ELR (cell line): Measurements from ENCODE around the gene NOX4.
"Not testable (repeated sequence)": the region's sequence is repeated elsewhere in the genome, so short reads cannot be mapped to it uniquely, and the experiment has no call there.

ENCODE experiments used
- DNase-seq: peaks from one replicate; pipeline ENCODE4 v3.0.0-alpha.2; 2015; ENCODE audit warnings: low read depth

Gene NOX4

DNA sequence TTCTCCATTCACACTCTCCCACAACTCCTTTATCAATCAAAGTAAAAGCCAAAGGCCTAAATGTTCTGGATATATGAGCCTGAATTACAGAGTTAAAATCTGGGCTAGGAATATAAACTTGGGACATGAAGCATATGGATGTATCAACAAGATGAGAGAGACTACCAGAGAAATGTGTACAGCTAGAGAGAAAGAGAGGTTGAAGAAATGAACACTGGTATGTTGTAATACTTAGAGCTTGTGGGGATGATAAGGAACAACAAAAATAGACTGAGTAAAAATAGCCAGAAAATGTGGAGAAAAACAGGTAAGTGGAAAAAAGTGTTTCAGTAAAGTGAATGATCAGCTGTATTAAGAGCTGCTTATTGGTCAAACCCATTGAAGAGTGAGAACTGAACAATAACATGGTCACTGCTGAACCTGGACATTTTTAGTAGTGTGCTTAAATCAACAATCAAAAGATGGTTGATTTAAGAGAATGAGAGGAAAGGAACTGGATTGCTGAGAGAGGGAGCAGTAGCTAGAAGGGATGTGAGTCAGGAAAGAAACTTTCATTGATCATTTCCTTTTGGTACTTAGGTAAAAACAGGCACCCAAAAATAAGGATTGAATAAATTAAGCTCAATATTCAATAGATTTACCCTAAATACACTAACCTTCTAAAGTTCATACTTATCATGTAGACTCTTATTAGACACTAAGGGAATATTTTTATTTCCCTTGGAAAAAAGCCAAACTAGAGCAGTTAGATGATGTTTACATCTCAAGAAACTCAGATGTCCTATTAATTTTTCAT, 111.0 kb downstream of the NOX4 start:
- DNase-seq, result peak; percentile 57

DNA sequence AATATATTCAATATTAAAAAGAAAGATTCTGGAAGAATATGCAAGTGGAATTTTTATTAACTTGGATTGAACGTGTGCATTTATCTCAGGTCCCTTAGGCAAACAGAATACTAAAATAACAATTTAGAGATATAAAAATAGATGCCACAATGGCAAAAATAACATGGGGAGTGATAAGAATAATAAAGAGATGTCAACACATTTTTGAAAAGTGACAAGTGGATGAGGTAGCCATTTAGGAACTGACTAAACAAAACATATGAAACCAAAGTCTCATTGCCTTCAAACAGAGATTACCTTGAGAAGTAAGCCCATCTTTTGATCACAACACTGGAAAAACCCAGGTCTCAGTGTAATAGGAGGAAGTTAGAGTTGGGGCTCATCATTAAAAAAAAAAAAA, 112.2 kb downstream of the NOX4 start:
- DNase-seq, result not testable (repeated sequence)

DNA sequence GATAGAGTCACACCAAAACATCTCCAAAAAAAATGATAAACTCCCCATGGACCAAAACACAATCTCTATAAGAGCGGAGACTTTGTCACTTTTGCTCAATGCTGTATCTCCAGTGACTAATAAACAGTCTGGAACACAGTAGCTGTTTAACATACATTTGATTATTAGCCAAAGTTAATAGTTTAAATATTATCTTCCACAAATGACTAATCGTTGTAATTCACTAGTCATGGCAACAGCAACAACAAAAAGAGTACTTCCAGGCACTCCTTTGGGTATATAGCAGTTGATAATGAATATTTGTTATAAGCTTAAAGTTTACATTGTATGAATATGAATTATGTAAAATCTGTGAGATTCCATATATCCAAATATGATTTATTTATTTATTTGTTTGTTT, 121.8 kb downstream of the NOX4 start:
- not testable (repeated sequence) for DNase-seq

DNA sequence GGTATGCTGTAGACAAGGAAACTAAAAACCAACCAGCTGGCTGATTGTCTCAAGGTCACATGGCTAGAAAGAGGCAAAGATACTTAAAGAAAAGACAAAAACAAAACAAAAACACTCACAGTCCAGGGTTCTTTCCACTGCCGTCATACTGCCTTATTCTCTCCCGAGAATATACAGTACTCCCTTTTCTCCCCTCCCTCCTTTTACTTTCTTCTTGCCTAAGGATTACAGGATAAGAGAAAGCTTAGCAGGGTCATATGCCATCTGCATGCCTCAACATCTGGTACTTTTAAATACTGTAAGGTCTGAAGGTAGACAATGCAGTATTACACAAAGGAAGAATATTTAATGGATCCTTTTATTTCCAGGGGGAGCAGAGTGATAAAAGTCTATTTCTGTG, 126.3 kb downstream of the NOX4 start:
- not testable (repeated sequence) for DNase-seq

DNA sequence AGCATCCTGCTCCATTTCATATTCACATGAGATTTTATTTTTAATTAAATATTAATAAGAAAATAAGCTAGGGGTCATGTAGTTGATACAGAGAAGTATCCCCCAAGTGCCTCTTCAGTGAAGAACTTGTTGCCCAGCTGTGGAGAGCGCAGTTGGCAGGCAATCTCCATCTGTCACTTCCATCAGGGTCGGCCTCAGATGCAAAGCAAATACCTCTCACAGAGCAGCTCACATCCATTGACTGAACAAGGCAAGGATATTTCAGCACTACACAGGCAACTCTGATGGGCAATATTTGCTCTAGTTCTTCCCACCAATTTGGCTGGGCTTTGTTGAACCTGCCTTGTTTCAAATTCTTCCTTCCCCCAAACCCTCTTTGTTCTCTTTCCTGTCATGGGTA, 129.4 kb downstream of the NOX4 start:
- DNase-seq, result no peak

DNA sequence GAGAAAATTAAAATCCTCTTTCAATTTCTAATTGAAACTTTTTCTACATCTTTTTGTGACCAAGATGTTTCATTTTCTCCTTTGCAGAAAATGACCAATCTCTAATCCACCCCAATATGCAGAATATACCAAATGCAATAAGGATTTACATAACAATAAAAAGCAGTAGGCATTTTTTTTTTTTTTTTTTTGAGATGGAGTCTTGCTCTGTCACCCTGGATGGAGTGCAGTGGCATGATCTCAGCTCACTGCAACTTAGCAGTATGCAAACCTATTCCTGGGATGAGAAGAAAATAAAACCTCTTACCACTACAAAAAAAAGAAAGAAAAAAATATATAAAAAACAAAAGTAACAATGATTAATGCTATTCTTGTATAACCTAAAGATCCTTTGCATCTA, 132.0 kb downstream of the NOX4 start:
- DNase-seq, result not testable (repeated sequence)

DNA sequence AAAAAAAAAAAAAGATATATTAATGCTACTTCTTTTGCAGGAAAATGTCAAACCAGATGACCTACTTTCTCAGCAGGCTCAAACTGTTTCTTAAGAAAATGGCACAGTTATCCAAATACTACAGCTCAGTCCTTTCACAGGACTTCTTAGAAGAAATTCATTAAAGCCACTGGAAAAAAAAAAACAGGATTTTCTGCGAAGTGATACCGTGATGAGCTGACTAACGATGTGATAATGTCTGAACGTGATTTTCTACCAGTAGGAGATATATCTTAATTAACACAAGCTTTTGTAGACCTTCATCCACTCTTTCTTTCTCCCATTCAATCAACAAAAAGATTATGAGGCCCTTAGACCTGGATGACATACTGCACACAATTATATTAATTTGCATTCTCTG, 132.4 kb downstream of the NOX4 start:
- no peak for DNase-seq

DNA sequence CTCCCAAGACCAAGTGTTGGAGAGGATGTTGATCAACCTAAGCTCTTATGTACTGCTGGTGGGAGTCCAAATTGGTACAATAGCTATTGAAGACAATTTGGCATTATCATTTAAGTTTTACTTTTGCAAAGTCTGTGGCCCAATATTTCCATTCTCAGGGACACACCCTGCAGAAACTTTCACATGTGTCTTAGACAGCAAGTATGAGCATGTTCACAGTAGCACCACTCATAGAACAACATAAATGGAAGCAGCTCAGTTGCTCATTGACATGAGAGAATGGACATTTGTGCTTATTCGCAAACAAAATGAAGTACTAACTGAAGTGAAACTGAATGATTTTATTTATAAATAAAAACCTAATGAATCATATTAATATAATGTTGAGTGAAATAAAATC, 135.5 kb downstream of the NOX4 start:
- DNase-seq, result no peak

DNA sequence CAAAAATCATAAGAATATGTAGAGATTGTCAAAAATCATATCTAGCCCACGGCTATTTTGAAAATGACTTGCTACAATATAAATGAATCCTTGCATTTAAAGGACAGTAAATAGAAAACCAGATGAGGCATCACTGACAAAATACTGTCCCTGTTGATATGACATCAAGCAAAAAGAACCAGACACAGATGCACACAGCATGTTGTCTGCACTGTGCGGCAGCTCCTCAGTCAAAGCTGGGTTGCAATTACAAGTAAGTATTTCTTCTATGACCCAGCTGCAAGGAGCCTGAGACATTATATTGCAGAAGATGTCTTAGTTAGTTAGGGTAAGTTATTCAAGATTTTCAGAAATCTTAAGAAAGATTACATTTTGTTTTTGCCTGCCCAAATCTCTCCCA, 136.7 kb downstream of the NOX4 start:
- DNase-seq, result not testable (repeated sequence)

DNA sequence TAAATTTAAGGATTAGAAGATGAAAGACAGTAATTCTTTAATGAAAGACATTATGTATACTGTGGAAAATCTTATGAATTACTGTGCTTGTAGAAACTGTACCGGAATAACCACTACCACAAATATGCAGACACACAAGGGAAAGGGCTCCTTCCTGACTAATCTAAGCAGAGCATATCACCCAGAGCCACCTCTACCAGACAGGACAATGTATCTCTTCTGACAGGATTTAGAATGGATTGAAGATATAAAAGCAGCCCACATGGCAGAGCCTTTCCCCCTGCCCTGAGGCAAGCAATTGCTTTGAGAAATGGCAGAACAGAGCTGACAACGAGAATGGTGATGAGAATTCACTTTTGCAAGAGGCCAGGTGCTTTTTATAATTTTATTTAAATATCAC, 144.1 kb downstream of the NOX4 start:
- DNase-seq, result no peak

DNA sequence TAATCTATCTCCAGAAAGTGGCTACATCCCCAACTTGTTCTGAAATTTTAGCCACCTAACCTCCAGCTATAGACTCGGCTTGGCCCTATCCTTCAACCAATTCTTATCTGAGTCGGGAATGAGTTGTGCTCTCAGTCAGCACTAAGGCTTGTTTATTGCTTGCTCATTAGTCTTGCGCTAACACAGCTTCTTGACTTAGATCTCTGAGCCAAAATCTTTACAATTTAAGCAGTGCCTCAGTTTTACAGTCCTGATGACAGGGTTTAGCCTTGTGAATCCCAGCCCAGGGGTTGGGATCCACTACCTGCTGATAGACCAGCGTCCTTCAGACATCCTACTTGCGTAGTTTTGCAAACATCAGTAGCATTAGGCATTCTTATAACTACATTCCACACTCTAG, 144.6 kb downstream of the NOX4 start:
- DNase-seq, result no peak

DNA sequence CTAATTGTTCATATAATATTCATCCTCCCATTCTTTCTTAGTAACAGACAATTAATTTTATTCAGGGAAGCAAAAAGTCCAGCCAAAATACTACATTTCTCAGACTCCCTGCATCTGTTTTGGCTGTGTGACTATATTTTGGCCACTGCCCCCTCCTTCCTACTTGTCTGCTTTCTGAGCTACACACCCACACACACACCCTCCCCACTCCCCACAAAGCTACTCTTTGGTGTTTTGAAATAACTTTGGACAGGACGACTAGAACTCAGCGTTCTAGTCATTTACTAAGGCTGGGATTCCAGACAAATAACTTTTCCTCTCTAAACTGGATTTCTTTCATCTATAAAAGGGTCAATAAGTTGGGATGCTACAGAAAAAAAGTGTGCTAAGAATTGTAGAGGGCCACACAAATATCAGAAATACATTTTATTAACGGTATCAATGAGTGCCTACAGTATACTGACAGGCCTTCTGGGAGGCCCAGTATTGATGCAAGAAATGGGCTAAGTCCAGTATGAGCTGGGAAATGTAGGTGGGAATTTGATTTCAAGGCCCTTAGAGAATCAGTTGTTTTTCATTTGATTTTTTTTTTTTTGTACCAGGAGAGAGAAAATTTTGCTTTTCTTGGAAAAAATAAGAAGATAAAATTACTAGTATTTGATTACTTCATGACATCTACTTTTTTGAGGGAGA, 148.1 kb downstream of the NOX4 start:
- DNase-seq, result not testable (repeated sequence)

DNA sequence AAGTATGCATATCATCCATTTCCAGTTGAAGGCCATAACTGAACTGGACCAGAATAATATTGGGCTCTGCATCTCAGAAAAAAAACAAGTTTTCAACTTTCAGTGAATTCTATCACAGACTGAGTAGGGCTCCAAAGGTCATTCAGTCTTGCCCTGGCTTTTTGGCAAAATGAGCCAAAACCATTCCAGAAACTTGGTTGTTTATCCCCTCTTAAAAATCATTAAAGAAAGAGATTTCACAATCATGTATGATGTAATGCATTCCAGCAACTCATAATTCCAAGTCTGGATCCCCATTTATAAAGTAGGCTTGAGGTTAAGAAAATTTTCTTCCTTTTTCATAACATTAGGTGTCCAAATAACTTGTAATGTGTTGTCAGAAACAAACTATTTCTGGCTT, 150.7 kb downstream of the NOX4 start:
- DNase-seq, result peak; percentile 8

DNA sequence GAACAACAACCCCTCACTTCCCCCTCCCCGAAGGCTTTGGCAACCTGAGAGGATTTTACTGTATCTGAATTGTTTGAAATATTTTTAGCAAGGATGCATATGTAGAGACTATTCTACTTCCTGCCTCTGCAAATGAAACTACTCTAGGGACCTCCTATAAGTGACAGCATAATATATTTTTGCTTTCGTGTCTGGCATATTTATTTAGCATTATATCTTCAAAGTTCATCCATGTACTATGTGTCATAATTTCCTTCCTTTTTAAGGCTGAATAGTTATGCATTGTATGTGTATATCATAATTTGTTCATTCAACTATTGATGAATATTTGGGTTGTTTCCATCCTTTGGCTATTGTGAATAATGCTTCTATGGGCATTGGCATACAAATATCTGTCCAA, 153.1 kb downstream of the NOX4 start:
- not testable (repeated sequence) for DNase-seq

DNA sequence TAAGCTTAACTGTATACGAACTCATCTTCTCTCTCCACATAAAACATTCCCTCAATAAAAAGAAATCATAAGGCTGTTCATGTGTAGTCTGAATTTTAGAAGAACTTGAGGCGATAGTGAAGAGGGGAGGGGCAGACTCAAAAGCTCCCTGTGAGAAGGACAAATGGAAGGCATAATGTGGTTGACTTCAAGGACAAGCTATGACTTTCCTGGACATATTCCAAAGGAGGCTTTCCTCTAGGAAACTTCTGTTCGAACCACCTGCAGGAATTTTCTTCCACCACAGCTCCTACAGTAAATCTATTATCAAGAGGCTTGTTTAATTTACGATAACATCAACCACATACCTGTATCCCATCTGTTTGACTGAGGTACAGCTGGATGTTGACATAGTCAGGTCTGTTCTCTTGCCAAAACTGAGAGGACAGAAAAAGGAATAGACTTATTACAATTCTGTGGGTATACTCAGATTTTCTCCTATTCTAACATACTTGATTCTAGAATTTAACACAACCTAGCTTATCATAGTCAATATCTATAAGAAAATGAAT, 154.0 kb downstream of the NOX4 start:
- not testable (repeated sequence) for DNase-seq

DNA sequence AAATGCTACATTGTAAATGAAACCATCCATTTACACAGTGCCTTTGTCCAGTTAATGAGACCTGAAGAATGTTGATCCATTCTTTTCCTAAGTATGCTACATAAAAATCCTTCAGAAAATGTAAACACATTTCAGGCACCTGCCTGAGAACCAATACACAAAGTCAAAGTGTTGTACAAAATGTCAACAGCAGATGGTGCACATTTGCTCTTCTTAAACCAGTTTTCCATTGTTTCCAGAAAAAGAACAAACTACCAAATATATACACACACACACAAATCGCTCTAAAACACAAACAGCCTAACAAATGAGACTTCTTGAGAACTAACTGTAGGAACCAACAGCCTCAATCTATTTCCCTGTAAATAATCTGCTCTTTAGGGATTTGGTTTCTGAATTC, 157.5 kb downstream of the NOX4 start:
- DNase-seq, result peak; percentile 60

DNA sequence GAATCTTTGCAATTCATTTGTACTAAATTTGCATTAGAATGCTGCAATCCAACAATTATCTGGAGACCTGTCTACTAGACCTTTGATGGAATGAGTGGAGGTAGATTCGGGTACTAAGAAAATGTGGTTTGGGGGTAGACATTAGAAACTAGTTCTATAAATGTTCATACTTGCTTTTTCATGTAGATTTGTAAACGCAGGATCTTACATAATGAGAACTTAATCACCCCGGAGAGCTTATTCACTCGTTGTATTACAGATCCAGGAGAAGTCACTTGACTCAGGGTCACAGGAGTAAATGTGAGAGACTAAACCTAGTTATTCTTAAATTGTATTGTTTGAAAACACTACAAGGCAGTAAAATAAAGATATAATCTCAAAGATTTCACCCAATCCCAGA, 159.2 kb downstream of the NOX4 start:
- not testable (repeated sequence) for DNase-seq

DNA sequence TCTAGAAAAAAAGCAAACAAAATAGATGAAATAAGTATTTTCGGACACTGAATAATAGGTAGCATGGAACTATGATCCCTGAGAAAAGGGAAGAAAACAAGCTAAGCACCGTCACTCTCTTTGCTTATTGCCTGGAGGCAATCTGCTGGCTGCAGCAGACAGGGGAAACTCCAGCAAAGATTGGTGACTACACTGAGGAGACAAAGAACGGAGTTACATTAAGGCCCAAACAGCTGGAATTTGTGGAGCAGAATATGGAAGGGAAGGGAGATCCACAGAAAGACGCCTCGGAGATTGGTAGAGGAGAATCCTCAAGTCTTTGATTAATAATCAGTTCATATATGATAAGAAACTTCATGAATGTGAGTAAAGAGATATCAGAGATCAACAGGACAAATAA, 163.3 kb downstream of the NOX4 start:
- no peak for DNase-seq

DNA sequence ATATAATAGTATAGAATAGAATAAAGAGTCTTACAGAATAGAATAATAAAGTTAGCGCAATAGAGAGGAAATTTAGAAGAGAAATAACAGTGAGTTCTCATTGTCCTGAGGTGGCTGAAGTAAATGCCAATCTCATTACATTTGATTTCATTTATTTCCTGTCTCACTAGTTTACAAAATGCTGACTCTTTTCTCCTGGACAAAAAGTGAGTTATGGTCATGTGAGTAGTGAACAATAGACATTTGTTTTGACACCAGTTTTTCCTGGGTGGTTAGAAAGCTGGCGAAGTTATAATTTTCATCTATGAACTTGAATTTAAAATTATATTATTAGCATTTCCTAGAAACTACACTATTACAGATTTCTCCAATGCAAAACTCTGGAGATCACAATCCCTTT, 169.8 kb downstream of the NOX4 start:
- DNase-seq, result no peak

DNA sequence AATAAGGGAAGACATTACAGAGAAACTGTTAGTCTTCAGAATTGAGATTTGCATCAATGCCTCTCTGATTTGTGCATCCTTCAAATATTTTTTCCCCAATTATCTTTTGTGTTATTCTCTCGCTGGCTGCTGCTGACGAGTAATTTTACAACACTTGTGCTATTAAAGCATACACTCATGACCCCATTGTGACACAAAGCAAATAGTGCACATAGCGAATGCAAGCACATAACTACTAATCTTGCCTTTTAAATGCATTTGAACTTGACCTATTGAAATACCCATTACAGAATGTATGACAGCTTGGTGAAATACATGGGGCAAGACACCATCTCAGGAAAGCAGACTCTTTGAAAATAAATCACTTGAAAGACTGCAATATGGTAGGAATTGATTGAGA, 180.6 kb downstream of the NOX4 start:
- DNase-seq, result not testable (repeated sequence)

DNA sequence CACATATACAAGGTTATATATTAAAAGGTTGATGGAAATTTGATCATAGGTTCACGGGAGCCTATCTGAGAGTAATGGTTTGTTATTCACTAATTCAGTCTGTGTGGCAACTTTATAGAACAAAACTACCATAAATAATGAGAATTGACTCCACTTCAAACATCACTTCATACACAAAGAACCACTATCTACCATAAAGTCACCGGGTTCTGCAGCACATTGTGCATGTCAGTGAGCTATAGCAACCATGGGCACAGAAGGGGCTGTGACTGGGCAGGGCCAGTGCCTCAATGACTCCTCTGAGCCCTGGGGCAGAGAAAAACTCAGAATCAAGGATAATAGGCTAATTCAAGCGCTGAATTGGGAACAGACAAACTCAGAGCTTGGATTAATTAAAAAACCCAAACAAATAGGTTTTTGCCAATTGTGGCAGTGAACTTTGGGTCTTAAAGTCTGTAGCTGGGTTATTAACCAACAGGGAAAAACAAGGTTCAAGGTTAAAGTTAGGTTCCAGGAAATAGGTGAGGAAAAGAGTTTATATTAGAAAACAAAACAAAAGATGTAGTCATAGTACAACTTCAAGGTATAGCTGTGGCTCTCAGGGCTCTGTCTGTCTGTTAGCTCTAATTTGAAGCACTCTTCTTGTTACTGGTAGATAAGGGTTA, 181.7 kb downstream of the NOX4 start:
- not testable (repeated sequence) for DNase-seq

DNA sequence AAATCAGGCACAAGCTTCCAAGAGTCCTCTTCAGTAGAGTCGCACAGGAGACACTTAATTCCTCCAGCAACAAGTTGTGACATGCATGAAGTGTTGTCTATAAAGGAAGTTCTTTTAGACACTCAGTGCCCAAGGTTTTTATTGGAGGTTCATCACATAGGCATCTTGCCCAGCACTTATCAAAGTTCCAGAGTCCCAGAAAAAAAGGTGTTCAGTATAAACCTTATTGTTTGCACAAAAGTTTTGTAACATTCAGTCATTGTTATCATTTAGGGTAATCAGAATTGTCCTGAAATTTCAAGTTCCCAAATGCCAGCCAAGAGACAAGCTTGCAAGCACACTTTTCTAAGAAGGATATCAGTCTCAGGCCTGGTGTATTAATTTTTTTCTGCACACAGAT, 182.9 kb downstream of the NOX4 start:
- not testable (repeated sequence) for DNase-seq

DNA sequence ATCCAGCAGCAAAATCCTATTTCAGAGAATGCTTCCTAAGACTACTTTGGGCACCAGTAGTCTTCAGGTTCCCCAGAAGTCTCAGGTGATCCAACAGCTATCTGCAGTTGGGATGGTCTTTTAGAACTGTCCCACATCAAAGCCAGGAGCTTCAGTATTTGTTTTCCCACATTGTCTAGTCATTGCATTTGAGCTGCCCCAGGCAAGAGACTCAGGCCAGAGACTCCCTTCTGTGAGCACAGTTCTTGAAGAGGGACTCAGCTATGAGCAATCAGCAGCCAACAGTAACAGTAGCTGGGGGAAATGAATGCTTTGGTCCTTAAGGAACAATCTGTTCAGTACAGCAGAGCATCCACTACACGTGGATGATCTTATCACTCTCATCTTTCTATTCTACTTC, 188.1 kb downstream of the NOX4 start:
- peak; percentile 3 for DNase-seq
